GM23248 (cell line): ENCODE data around the gene CCDC136. TPM values are rescaled to one million over a fixed set of nuclear protein-coding genes. Genes with fewer than 3 reads are reported as not detected.

Experiments used
- DNase-seq: peaks from one replicate; pipeline ENCODE4 v3.0.0-alpha.2; 2015
- H2AFZ ChIP-seq: fragments of 200-600 bp; sonication (generic); 2 replicates; pipeline ENCODE4 v1.6.1; 2016; ENCODE audit warnings: antibody characterized with exemption
- H3F3A ChIP-seq: fragments of 200-600 bp; sonication (generic); 2 replicates; pipeline ENCODE4 v1.6.1; 2016; ENCODE audit warnings: mild to moderate bottlenecking, antibody characterized with exemption, mixed run types; ENCODE audit not compliant: insufficient read depth
- H3K27ac ChIP-seq: fragments of 200-600 bp; sonication (generic); 2 replicates; pipeline ENCODE4 v1.5.1; 2016; ENCODE audit warnings: mild to moderate bottlenecking
- H3K27me3 ChIP-seq: fragments of 200-600 bp; sonication (generic); replicated peaks from 2 replicates; pipeline ENCODE4 v1.6.1; 2016; ENCODE audit warnings: mild to moderate bottlenecking; ENCODE audit not compliant: insufficient read depth
- H3K36me3 ChIP-seq: fragments of 200-600 bp; sonication (generic); 2 replicates; pipeline ENCODE4 v1.6.1; 2016; ENCODE audit warnings: low read depth, mild to moderate bottlenecking
- H3K4me1 ChIP-seq: fragments of 200-600 bp; sonication (generic); 2 replicates; pipeline ENCODE4 v1.6.1; 2016; ENCODE audit warnings: mild to moderate bottlenecking; ENCODE audit not compliant: insufficient read depth
- H3K4me2 ChIP-seq: fragments of 200-600 bp; sonication (generic); one replicate; pipeline ENCODE4 v1.6.1; 2016; ENCODE audit warnings: mild to moderate bottlenecking; ENCODE audit not compliant: unreplicated experiment
- H3K4me3 ChIP-seq: fragments of 200-600 bp; sonication (generic); 2 replicates; pipeline ENCODE4 v1.5.1; 2016; ENCODE audit warnings: mild to moderate bottlenecking
- H3K79me2 ChIP-seq: fragments of 200-600 bp; sonication (generic); 2 replicates; pipeline ENCODE4 v1.6.1; 2016; ENCODE audit warnings: mild to moderate bottlenecking; ENCODE audit not compliant: insufficient read depth
- H3K9ac ChIP-seq: fragments of 200-600 bp; sonication (generic); 2 replicates; pipeline ENCODE4 v1.6.1; 2016; ENCODE audit warnings: mild to moderate bottlenecking
- H3K9me2 ChIP-seq: fragments of 200-600 bp; sonication (generic); 2 replicates; pipeline ENCODE4 v1.6.1; 2016; ENCODE audit warnings: mixed run types, mild to moderate bottlenecking, moderate library complexity; ENCODE audit not compliant: insufficient read depth
- H3K9me3 ChIP-seq: fragments of 200-600 bp; sonication (generic); one replicate; pipeline ENCODE4 v1.6.1; 2017; ENCODE audit warnings: low read depth
- H4K20me1 ChIP-seq: fragments of 200-600 bp; sonication (generic); 2 replicates; pipeline ENCODE4 v1.6.0; 2016; ENCODE audit not compliant: insufficient read depth
- EZH2 ChIP-seq: fragments of 200-600 bp; sonication (generic); IDR thresholded peaks from 2 replicates; pipeline ENCODE4 v1.6.1; 2018; ENCODE audit warnings: antibody characterized with exemption, mild to moderate bottlenecking; ENCODE audit not compliant: insufficient read depth, poor library complexity, severe bottlenecking
- EZH2phosphoT487 ChIP-seq: fragments of 200-600 bp; sonication (generic); IDR thresholded peaks from 2 replicates; pipeline ENCODE4 v1.6.1; 2018; ENCODE audit warnings: antibody characterized with exemption, moderate library complexity, mild to moderate bottlenecking, low read depth; ENCODE audit not compliant: insufficient read depth
- WGBS, 2 experiments: methylation state at CpG; one replicate each; pipeline ENCODE4 v1.1.6; 2015 to 2017; ENCODE audit warnings: low lambda C conversion rate in 2 of 2, low coverage in 1 of 2; ENCODE audit errors: missing lambda C conversion rate in 2 of 2; 5-methylcytosine and 5-hydroxymethylcytosine counted together
- in situ Hi-C: fragments of 300-500 bp; cut with MboI; formaldehyde crosslinking; loops from 2 replicates; pipeline ENCODE4 v1.15.0; 2020
- polyA plus RNA-seq: library from polyadenylated mRNA; unstranded; fragments of >200 nt; fragmentation: Nextera tagmentation; extraction: Ambion mirVana; gene quantifications from 2 replicates; pipeline ENCODE4 v1.2.1, GENCODE V29; 2016
- total RNA-seq: library from RNA; depleted of rRNA; stranded (reverse); fragments of >200 nt; shearing (Covaris generic); gene quantifications from 2 replicates; pipeline ENCODE4 v1.2.3, GENCODE V29; 2014

CCDC136 gene
- total and polyA plus RNA-seq, 2 experiments from 2014 or later: 3.1 to 3.9 TPM

DNA sequence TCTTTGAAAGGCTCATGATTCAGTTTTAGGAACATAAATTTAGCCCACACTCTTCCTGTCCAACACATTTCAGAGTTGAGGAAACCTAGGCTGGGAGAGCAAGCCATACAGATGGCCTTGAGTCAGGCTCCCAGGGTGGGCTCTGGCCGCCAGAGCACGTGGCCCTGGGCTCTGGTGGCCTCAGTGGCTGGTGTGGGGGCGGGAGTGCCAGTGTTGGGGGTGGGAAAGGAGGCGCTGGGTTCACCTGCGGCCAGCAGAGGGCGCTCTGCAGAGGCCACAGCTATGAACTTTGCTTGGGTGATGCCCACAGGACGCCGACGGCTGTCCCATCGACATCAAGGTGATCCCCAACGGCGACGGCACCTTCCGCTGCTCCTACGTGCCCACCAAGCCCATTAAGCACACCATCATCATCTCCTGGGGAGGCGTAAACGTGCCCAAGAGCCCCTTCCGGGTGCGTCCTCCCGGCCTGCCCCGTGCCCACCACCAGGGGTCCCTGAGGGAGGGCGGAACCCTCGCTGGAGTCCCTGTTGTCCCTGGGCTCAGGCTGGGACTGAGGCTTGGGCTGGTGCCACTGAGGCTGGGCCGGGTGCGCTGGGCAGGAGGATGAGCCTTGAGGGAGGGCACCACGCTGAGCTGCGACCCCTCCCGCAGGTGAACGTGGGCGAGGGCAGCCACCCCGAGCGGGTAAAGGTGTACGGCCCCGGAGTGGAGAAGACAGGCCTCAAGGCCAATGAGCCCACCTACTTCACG, 50.3 kb downstream of the CCDC136 start:
- H3K9me2 ChIP-seq: no peaks in the 10 kb centered on the region

DNA sequence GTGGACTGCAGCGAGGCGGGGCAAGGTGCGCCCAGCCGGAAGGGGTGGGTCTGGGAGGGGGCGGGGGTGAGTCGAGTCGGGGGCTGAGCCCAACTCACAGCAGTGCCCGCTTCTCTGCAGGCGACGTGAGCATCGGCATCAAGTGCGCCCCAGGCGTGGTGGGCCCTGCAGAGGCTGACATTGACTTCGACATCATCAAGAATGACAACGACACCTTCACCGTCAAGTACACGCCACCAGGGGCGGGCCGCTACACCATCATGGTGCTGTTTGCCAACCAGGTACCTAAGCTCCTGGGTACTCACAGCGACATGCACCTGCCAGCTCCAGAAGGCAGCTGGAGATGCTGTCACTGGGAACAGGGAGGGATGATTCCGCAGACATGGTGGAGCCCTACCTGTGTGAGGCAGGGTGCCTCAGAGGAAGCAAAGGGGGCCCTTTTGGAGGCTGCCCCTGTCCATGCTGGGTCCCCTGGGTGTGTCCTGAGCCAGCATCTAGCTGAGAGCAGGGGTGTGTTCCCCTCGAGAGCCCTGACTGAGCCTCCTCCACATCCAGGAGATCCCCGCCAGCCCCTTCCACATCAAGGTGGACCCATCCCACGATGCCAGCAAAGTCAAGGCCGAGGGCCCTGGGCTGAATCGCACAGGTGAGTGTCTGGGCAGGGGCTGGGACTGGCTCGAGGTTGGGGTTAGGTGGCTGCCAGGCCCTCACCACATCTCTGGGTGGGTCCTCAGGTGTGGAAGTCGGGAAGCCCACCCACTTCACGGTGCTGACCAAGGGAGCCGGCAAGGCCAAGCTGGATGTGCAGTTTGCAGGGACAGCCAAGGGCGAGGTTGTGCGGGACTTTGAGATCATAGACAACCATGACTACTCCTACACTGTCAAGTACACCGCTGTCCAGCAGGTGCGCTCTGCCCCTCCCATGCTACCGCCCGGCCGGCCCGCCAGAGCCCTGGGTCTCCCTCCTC, 51.2 kb downstream of the CCDC136 start:
- Histone ChIP-seq H3K9me3 (no peaks in the 10 kb centered on the region), H3K36me3 (peaks cover 85% of the 10 kb centered on the region; the same call in 1 of the 2 replicates), H3K9ac (no peak overlapping the region), H4K20me1 (no peaks in the 10 kb centered on the region), H3F3A (peaks cover 34% of the 10 kb centered on the region; the same call in 1 of the 2 replicates), H3K9me2 (no peaks in the 10 kb centered on the region), H2AFZ (no peak overlapping the region), H3K27ac (no peak overlapping the region), H3K4me2 (no peak overlapping the region), H3K4me3 (no peak overlapping the region), H3K27me3 (no peaks in the 10 kb centered on the region), H3K79me2 (peaks cover 20% of the 10 kb centered on the region; the same call in 1 of the 2 replicates), H3K4me1 (peaks cover 7% of the 10 kb centered on the region; the same call in 1 of the 2 replicates)
- TF ChIP-seq EZH2 (no peak), EZH2phosphoT487 (no peak)
- in situ Hi-C loops: no loop called here
- DNase-seq: no peak
- WGBS, 2 experiments: 95 to 98% methylated on average over 30 to 37 of the region's 38 CpGs

More for the DNA sequence above, 50.3 kb downstream of the CCDC136 start:
- Histone ChIP-seq H3K9ac (no peak overlapping the region), H4K20me1 (no peaks in the 10 kb centered on the region), H3K27ac (peak overlapping the region; percentile 30), H3K4me2 (no peak overlapping the region), H3K27me3 (no peaks in the 10 kb centered on the region), H3K4me3 (no peak overlapping the region), H3F3A (peaks cover 36% of the 10 kb centered on the region; the same call in 1 of the 2 replicates), H3K79me2 (peaks cover 21% of the 10 kb centered on the region; the same call in 1 of the 2 replicates), H2AFZ (no peak overlapping the region), H3K9me3 (no peaks in the 10 kb centered on the region), H3K36me3 (peaks cover 87% of the 10 kb centered on the region; the same call in 1 of the 2 replicates), H3K4me1 (peaks cover 7% of the 10 kb centered on the region; the same call in 1 of the 2 replicates)
- WGBS, 2 experiments: 62 to 71% methylated on average over 28 to 33 of the region's 35 CpGs
- DNase-seq: peak; percentile 75
- in situ Hi-C loops: no loop called here
- TF ChIP-seq EZH2phosphoT487 (no peak), EZH2 (no peak)

DNA sequence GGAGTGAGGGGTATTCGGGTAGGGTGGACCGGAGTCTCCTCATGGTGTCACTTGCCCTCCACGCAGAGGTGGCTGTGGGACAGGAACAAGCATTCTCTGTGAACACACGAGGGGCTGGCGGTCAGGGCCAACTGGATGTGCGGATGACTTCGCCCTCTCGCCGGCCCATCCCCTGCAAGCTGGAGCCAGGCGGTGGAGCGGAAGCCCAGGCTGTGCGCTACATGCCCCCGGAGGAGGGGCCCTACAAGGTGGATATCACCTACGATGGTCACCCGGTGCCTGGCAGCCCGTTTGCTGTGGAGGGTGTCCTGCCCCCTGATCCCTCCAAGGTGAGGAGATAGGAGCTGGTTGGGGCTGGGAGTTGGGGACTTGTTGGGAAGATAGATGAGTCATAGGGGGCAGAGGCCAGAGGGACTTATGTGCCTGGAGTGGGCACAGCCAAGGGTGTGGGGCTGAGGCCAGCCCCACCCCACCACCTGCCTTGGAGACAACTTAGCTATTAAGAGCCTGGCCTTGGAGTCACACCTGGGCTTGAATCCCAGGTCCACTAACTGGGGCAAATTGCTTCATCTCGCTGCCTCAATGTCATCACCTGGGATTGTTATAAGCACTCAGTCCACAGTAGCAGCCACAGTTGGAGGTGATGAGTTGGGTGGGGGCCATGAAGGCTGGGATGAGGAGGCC, 52.3 kb downstream of the CCDC136 start:
- H3K27ac ChIP-seq: no peak overlapping the region
- DNase-seq: no peak

More for the DNA sequence above, 52.3 kb downstream of the CCDC136 start:
- H3K9me3 ChIP-seq: no peaks in the 10 kb centered on the region
- 91 to 93% methylated on average over 17 of the region's 17 CpGs for WGBS, 2 experiments
- peaks cover 9% of the 10 kb centered on the region; the same call in 1 of the 2 replicates for H3K79me2 ChIP-seq
- peaks cover 7% of the 10 kb centered on the region; the same call in 1 of the 2 replicates for H3K4me1 ChIP-seq
- H3K36me3 ChIP-seq: peaks cover 73% of the 10 kb centered on the region; the same call in 1 of the 2 replicates
- H2AFZ ChIP-seq: no peak overlapping the region
- no peak overlapping the region for H3K4me3 ChIP-seq
- H3K9ac ChIP-seq: no peak overlapping the region
- H4K20me1 ChIP-seq: no peaks in the 10 kb centered on the region
- H3F3A ChIP-seq: peaks cover 30% of the 10 kb centered on the region; the same call in 1 of the 2 replicates
- in situ Hi-C loops: no loop called here
- H3K4me2 ChIP-seq: no peak overlapping the region
- no peaks in the 10 kb centered on the region for H3K27me3 ChIP-seq
- no peaks in the 10 kb centered on the region for H3K9me2 ChIP-seq
- no peak for TF ChIP-seq EZH2phosphoT487
- TF ChIP-seq EZH2: no peak
